Frontal cortex (tissue), 4 donors: ENCODE results near the gene VGLL4. TPM values are rescaled to one million over a fixed set of nuclear protein-coding genes. Genes with fewer than 3 reads are reported as not detected.
"Not testable (repeated sequence)": the region's sequence is repeated elsewhere in the genome, so short reads cannot be mapped to it uniquely, and the experiment has no call there.

ENCODE experiments used
- DNase-seq, 2 donors: peaks; one replicate each; pipeline ENCODE4 v3.0.0; 2012; ENCODE audit warnings: low spot score in 2 of 2
- FAIRE-seq: peaks from 2 replicates; lab custom pipeline; 2012; peaks lifted over from hg19 to GRCh38; lab: Jason Lieb, UNC
- total RNA-seq: library from RNA; depleted of rRNA; stranded (reverse); fragments of >200 nt; gene quantifications from one replicate; pipeline ENCODE4 v1.2.3, GENCODE V29; 2014
- donor health status: control.
- donor health status: control.
- donor health status: control.

VGLL4 gene
- total RNA-seq, 1 donor from 2014 or later = 83.2 TPM

DNA sequence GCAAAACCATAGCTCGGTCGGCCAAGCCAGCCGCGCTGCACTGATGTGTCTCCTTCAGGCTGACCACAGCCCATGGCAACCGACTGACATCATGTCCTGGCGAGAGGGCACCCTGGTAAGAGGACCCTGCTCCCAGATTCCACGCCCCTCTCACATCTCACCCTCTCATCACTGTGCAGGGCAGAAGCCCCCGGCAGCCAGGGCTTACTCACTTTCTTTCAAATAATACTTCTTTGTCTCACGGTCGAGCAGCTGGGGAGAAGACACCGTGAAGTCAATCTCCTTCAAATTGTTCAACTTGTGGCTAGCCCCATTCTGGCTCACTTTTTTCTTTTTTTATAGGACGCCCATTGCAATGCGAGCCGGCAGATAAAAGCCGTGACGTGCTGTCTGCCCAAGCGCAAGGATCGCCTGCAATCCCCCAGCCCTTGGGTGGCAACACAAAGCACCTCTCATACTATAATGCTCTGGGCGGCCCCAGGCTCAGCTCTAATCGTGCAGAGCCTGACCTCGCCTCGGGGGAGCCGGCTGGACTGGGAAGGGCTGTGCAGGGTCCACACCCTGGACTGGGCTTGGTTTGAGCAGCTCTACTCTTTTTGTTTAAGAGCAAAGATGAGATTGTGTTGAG is 33.6 kb downstream of the VGLL4 start:
- DNase-seq (no peak), FAIRE-seq (no peak)

DNA sequence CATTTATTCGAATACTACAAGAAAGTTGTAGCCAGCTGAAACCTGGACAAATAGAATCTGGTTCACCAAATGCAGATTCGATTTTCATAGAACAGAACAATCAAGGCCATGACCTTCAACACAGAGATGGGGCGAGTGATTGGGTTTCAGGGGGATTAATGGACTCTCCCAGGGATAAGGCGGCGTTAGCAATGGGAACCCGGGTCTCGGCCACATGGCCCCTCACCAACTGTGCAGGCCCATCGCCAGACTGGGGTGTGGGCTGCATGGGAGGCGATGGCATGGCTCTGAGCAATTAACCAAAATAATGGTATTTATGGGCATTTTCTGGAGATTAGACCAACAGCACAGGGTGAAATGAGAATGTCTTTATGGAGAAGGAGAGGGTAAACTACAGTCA is 34.2 kb downstream of the VGLL4 start:
- FAIRE-seq = no peak
- no peak for DNase-seq

DNA sequence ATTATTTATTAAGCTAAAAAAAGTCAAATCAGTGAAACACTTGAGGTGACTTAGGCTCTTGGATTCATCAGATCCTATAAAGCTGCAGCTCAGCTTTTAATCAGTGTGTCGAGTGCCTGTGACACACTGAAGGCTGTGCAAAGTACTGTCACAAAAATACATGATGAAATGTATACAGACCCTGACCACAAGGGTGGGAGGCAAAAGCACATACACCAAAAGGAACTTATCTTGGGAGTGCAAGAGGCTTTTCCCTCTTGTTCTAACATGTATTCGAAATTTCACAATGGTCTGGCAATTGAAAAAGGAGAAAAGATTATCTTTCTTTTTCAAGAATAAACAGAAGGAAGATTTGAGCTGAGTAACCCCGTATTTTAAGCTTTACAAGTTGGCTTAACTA is 35.9 kb downstream of the VGLL4 start:
- DNase-seq (no peak), FAIRE-seq (no peak)

DNA sequence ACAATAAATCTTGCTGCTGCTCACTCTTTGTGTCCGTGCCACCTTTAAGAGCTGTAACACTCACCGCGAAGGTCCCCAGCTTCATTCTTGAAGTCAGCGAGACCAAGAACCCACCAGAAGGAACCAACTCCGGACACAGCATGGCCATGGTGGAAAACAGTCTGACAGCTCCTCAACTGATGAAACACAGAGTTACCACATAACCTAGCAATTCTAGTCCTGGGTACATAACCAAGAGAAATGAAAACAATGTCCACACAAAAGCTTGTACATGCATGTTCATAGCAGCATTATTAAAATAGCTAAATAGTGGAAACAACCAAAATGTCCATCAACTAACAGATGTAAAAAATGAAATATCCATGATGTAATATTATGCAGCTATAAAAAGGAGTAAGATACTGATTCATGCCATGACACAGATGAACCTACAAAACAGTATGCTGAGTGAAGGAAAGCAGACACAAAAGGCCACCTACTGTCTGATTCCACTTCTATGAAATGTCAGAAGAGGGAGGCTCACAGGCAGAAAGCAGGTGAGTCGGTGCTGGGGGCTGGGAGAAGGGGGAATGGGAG is 36.8 kb downstream of the VGLL4 start:
- DNase-seq (no peak), FAIRE-seq (no peak)

DNA sequence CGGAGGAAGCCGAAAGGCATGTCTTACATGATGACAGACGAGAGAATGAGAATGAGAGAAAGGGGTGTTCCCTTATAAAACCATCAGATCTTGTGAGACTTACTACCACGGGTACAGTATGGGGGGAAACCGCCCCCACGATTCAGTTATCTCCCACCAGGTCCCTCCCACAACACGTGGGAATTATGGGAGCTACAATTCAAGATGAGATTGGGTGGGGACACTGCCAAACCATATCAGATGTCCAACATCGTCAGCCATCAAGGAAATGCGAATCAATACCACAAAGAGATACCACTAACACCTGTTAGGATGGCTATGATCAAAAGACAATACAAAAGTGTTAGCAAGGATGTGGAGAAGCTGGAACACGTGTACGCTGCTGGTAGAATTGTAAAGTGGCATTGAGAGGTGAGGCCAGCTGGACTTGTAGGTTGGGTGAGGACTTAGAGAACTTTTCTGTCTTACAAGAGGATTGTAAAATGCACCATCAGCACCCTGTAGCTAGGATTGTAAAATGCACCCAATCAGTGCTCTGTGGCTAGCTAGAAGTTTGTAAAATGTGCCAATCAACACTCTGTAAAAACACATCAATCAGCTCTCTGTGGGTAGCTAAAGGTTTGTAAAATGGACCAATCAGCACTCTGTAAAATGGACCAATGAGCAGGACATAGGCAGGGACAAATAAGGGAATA is 37.5 kb downstream of the VGLL4 start:
- FAIRE-seq = no peak
- DNase-seq = no peak

DNA sequence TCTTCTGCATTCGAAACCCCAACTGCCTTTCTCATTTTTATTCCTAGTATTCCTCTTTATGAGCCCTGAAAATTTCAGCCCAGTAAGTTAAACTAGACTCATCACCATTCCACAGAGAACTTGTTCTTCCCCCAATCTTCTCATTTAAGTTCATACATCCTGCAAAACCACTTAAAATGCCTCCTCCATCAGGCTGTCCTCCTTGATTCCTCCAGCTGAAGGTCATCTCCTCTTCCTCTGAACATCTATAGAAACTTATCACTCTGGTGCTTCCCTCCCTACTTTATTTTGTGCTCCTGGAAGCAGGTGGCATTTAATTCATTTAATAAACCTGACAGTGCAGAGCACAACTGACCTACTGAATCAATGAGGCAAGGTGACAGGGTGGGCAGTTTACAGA is 38.3 kb downstream of the VGLL4 start:
- DNase-seq (no peak), FAIRE-seq (no peak)

DNA sequence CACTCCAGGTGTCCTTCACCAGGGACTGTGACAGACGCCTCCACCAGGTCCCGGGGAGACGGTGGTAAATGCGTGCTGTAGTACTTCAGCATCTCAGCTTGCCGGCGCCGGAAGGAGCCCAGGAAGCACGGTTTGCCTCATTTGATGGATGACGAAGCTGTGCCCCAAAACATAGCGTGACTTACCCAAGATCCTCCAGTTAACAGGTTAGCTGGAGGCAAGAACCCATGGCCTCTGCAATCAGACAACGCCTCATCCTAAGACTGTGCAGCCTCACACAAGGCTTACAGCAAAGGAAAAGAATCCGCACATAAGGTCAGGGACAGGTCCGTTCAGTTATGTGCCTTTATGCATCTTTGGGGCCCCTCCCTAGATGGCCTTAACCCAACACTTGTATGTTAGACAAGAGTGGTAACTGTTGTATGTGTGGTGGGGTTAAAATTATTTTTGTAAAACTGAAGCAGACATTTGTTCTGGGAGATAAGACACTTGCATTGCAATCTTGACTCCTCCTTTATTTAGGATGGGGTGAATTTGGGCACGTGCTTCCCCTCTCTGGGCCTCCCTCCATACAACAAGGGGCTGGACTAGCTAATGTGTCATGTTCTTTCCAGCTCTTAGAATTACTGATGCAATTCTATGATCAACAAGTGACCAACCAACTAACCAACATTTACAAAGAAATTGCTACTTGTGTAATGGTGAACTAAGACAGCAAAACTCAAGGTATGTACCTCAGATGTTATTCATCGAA is 39.4 kb downstream of the VGLL4 start:
- DNase-seq (no peak), FAIRE-seq (no peak)

DNA sequence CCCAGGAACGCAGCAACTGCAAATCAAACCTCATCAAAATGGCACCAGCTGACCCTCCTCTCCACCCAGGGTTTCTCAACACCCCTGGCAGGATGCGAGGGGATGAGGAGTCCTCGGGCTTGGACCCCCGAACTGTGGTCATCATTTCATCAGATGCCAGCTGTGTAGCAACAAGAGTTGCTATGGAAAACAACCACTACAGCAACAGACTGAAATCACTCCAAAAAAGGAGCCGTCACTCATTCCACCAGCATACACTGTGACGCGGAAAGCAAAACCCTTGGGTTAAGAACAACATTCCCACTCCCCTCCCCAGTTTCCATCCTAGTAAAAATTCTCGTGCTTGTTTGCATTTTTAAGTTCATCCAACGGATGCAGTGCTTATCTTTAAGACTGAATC is 40.1 kb downstream of the VGLL4 start:
- no peak for DNase-seq
- FAIRE-seq = no peak

DNA sequence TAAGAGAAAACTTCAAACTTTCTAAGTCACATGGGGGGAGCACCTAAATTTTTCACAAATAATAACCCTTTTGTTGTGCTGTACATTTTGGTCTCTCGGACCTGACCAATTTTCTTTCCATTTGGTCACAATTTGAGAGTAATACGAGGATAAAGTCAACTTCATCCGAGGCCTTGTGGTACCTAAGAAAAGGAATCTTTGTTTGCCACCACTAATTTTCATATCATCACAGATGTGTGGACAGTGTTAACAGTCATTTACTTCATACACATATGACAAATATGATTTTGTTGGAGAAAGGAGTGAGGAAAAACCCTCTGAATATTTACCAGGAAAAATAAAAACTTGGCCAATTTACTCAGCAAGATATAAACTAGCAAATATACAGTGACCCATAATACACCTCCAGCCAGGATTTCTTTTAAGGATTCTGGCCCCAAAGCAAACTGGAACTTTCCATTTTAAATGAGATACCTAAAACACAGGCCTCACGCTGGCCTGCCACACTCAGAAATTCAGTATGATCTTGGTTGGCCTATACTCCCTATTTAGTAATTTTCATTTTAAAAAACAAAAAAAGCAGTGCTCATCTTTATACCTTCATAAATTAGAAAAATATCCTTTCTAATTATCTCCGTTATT is 40.7 kb downstream of the VGLL4 start:
- FAIRE-seq (no peak), DNase-seq (no peak)

DNA sequence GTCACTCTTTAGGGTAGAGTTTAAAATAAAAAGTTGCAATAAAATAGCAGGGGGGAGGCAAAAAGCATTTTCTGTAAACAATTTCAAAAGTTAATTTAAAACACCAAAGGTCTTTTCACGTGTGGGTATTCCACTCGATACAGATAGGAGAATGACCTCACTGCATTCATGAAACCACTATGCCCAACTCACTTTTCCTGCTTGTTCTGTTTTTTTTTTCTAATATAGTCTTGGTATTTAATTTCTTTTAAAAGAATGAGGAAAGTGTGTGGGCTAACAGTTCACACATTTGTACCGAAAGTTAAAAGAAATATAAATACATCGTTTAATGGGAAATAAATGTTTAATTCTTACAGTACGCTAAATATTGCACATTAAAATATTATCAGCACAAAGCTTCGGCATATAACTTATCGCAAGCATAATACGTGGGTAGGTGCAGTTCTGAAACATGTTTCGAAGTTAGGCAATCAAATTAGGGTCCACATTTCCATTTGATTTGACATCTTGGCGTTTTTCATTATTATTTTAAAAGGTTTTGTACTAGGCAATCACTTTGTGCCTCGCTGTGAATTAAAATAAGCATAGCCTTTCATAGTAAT is 41.4 kb downstream of the VGLL4 start:
- DNase-seq (no peak), FAIRE-seq (no peak)

DNA sequence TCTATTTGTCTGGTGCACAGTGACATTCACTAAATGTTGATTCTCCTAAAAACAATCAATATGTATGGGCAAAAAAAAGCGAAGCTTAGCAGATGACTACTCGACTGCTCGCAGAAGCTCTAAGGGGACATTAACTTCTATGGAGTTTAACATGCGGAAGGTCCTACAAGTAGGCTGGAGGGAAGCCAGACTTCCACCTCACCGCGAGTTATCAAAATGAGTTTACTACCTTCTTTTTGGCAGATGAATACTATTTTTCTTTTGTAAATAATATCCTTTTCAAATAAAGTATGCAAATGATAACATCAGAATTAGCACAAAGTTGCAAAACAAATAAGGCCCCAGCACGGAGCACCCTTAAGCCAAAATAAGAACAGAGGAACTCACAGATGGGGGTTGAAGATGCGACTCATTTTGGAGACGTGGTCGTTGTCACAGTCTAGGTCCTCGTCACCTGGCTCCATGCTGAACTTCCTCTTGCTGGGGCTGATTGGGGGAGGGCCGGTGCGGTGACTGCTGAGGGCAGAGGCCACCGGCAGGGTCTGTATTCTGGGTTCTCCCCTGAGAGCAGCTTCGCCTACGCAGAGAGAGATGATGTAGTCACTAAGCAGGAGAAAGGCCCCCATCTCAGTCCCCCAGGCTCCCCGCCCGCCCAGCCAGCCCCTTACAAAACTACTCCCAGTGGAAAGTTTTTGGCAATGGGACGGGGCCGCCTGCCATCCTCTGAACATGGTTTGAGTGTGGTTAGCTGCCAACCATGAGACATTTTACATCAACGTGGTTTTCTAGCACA is 42.1 kb downstream of the VGLL4 start:
- FAIRE-seq = no peak
- no peak for DNase-seq

DNA sequence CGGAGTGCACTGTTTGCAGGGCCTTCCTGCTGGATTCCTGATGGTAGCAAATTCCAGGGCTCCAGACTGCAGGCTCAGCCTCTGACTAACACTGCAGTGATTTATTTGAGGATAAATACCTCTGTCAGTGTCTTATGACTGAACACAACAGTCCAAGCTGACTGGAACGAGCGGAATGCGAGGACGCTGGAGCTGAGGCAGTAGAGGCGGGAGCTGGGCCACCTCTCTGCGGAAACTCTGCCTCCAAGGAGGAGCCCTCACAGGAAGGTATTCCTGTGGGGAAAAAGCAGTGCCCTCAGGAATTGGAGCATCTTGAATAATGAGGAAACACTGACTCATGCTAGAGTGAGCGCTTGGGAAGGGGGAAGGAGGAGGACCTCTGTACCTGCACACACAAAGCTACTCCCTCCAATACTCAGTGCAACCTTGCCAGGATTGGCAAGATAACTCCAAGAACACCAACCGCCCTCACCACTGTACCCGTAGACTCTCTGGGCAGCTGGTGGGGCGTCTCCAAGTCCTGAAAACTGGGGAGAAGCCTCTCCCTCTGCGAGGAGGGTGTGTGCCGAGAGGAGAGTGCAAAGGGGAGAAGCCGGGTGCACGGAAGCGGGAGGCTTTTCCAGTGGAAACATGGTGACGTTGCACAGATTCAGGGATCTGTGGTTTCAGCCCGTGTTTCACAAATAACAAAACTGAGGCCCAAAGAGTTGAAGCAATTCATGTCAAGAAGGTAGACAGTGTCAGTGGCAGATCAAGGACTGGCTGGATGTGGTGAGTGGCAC is 43.0 kb downstream of the VGLL4 start:
- FAIRE-seq = no peak
- DNase-seq = no peak

DNA sequence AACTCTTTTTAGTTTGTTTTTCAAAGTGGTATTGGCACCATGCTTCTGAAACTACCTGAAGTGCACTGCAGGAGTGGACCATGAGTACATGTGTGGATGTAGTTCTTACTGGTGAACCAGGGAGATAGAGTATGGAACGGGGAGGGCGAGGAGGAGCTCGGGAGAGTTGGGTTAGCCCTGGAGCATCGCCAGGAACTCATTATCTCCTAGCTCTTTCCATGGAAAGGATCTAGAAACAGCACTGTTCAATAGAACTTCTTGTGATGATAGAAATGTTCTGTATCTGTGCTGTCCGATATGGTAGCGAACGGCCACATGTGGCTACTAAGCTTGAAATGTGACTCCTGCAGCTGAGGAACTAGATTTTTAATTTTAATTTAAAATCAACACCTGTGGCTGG is 47.3 kb downstream of the VGLL4 start:
- FAIRE-seq = no peak

DNA sequence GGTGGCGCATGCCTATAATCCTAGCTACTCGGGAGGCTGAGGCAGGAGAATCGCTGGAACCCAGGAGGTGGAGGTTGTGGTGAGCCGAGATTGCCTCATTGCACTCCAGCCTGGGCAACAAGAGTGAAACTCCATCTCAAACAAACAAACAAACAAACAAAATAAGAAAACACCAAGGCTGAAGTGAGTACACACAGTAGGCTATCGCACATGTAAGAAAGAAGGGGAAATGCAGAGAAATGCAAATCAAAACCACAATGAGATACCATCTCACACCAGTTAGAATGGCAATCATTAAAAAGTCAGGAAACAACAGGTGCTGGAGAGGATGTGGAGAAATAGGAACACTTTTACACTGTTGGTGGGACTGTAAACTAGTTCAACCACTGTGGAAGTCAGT is 48.7 kb downstream of the VGLL4 start:
- FAIRE-seq, DNase-seq: not testable (repeated sequence)

More for the DNA sequence above, 47.3 kb downstream of the VGLL4 start:
- no peak for DNase-seq

DNA sequence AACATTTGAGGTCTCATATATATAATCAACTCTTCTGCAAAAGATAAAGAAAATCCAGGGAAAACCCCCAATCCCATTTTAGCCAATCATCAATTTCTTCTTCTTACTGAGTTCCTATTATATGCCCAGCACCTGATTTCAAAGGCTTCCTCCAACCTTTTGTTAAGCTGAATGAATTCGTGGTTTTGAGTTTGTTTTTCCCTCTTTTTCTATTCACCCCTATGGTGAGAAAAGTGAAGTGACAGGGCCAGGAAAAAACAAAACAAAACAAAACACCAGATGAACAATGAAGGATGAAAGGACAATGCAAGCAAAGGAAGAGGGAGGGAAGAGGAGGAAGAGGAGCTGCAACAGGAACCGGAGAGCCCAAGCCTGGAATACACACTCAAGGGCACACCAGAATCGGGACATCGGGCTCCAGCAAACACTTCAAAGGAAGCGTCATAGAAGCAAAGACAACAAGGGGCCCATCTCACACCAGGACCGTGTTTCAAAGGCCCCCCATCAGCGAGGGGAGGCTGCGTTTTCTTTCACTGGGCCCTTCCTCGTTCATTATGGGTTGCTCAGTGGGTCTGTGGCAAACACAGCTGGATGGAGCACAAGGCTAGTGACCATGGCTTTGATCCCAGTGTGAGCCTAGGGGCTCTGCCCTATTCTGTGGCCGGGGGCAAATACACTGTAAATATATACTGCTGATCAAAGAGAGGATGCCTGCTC is 50.2 kb downstream of the VGLL4 start:
- FAIRE-seq (no peak), DNase-seq (no peak)

DNA sequence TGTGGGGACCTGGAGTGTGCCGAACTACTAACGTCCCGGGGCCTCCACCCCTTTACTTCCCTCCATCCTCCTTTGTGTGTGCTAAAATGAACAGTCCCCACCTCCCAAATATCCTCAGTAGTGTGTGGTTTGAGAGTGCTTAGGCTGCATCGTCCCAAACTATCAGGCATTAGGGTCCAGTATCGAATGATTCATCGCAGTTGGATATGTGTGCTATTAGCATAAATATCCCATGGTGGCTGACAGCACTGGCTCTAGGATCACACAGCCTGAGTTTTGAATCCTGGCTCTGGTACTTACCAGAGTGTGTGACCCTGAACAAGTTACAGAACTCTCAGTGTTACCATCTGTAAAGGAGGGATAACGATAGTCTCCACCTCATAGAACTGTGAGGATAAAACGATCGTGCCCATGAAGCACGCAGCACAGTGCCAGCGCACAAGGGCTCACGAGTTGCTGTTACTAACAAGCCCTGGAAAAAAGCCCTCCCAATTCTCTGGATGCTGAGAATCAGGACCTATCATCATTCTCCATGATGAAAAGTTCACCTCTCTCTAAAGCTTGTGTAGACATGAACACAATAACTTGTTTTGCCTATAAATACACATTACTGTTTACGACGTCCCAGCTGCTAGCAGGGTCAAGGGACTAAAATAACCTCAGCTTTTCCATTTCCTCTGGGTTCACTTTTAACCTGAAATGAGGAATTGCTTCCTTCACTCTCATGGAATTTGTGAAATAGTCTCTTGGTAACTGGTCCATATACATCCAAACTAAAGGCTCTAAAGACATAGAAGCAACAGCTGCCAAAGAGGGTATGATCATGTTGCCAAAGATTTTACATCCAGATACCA is 51.0 kb downstream of the VGLL4 start:
- no peak for FAIRE-seq
- DNase-seq = no peak
